HG02884 (cell line): Measurements from ENCODE around the gene RAB1B.

ENCODE experiments used
- ATAC-seq: cut with Tn5 transposase; IDR thresholded peaks from one replicate; pipeline ENCODE4 v1.9.1; 2021; ENCODE audit warnings: mild to moderate bottlenecking, moderate library complexity; ENCODE audit not compliant: unreplicated experiment

The RAB1B gene

GRCh38 chr11:66282468-66283455 lies 14.3 kb downstream of the RAB1B start:
- ATAC-seq: peak; percentile 76

- no peak for ATAC-seq
Measured at GRCh38 chr11:66283461-66284105, 15.1 kb downstream of the RAB1B start.

GRCh38 chr11:66284526-66285078 lies 16.2 kb downstream of the RAB1B start:
- ATAC-seq: no peak

GRCh38 chr11:66285250-66285947 lies 17.0 kb downstream of the RAB1B start:
- no peak for ATAC-seq

- no peak for ATAC-seq
Measured at GRCh38 chr11:66286699-66287098, 18.3 kb downstream of the RAB1B start.

- ATAC-seq: no peak
Measured at GRCh38 chr11:66287211-66287888, 18.9 kb downstream of the RAB1B start.

- no peak for ATAC-seq
Measured at GRCh38 chr11:66287889-66288670, 19.6 kb downstream of the RAB1B start.

- peak; percentile 88 for ATAC-seq
Measured at GRCh38 chr11:66288671-66289547, 20.5 kb downstream of the RAB1B start, which contains the start of gene YIF1A. Gene YIF1A (minus strand): TSS chr11:66289143. CDS start chr11:66288985, 158 bp downstream.

- peak; percentile 32 for ATAC-seq
Measured at GRCh38 chr11:66289548-66290329, 21.3 kb downstream of the RAB1B start.

GRCh38 chr11:66290330-66290621 lies 21.8 kb downstream of the RAB1B start:
- ATAC-seq: no peak

- ATAC-seq: no peak
Measured at GRCh38 chr11:66291303-66291705, 22.9 kb downstream of the RAB1B start.

GRCh38 chr11:66291706-66292542 lies 23.5 kb downstream of the RAB1B start, which contains the start of gene TMEM151A:
Gene TMEM151A (plus strand): TSS chr11:66291894. CDS start chr11:66292014, 120 bp downstream.
- ATAC-seq: no peak

- ATAC-seq: no peak
Measured at GRCh38 chr11:66292543-66293332, 24.3 kb downstream of the RAB1B start.

- ATAC-seq: no peak
Measured at GRCh38 chr11:66293352-66293751, 24.9 kb downstream of the RAB1B start.

GRCh38 chr11:66293777-66294625 lies 25.6 kb downstream of the RAB1B start:
- ATAC-seq: no peak
